ENCODE measurements around the gene GARNL3.

GRCh38 chr9:127256324-127256723 is 8.2 kb upstream of the GARNL3 start:
- TF ChIP-seq POLR2A (IDR thresholded peaks at IDR 0.05) = no peak
- no peak for TF ChIP-seq CTCF (IDR thresholded peaks at IDR 0.05)
- no peak for TF ChIP-seq EP300 (IDR thresholded peaks at IDR 0.05)
